Activated T-cell treated with anti-CD3 and anti-CD28 coated beads for 48 hours (primary cell): Measurements from ENCODE around the gene DNAJC10.

Experiments
- DNase-seq: peaks from one replicate; pipeline ENCODE4 v3.0.0-alpha.2; 2020; ENCODE audit warnings: low read depth

The DNAJC10 gene

DNA sequence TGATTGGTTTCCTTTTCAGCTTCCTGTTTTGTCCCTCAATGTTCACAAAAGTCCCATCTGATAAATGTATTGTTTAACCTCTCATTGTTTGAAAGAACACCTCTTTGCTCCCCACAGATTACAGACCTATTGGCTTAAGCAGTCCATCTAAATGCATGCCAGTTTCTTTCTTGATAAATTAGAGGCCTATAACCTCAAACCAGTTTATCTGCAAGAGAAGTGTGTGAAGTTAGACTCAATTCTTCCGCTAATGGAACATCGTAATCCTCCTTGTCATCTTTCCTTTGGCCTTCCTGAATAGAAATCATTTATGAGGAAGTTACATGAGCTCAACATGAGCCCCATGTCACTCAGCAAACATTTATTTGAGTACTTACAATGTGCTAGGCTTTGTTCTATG lies 76.4 kb downstream of the DNAJC10 start:
- no peak for DNase-seq

DNA sequence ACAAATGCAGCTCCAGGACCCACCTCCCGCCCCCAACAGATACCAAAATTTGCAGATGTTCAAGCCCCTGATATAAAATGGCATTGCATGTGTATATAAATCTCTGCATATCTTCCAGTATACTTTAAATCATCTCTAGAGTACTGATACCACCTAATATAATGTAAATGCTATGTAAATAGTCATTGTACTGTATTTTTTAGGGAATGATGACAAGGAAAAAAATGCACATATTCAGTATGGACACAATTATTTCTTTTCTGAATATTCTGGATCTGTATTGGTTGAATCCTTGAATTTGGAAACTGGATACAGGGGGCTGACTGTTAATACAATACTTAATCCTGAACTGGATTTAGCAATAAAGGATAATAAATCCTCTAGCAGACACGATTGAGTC lies 82.7 kb downstream of the DNAJC10 start:
- DNase-seq: no peak

GRCh38 chr2:182804128-182804527 lies 88.1 kb downstream of the DNAJC10 start:
- no peak for DNase-seq

- DNase-seq: no peak
Observed at GRCh38 chr2:182807319-182807718, 91.3 kb downstream of the DNAJC10 start.

- no peak for DNase-seq
Observed at GRCh38 chr2:182810087-182810486, 94.0 kb downstream of the DNAJC10 start.

- DNase-seq: no peak
Observed at GRCh38 chr2:182814380-182814779, 98.3 kb downstream of the DNAJC10 start.

DNA sequence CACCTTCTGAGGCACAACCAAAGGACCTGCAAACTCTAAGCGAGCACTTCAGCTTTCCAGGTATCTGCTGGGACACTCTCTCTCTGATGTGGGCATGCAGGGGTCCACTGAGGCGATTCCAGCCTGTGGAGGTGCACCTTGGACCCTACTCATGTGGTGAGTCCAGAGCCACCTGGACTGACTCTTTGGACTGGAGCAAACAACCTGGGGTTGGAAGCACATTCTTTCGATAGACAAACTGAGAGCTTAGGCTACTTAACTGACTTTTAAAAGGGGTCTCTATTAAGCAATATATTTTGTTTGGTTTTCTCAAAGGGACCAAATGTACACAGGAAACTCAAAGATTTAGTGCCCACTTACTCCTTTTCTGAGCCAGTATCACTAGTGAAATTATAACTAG lies 98.7 kb downstream of the DNAJC10 start:
- DNase-seq: no peak

GRCh38 chr2:182816866-182817265 lies 100.8 kb downstream of the DNAJC10 start:
- no peak for DNase-seq

- no peak for DNase-seq
Observed at GRCh38 chr2:182817558-182817957, 101.5 kb downstream of the DNAJC10 start.

- no peak for DNase-seq
Observed at GRCh38 chr2:182818501-182818900, 102.4 kb downstream of the DNAJC10 start.

DNA sequence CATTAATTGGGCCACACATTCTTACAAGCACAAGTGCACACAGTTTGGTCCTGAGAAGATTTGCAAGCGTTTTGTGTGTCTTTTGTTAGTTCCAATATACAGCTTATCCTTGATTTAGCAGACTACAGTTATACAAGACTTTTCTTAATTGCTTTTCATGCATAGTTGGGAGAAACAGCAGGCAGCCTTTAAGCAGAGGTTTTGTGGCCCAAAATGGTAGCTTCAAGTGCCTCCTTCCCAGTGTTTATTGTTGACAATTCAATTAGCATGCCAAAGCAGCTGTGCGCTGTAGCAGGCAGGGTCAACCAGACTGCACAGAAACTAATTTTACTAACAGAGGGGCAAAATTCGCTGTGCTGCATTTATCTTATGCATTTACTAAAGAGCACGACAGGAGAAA lies 102.9 kb downstream of the DNAJC10 start:
- DNase-seq: no peak

DNA sequence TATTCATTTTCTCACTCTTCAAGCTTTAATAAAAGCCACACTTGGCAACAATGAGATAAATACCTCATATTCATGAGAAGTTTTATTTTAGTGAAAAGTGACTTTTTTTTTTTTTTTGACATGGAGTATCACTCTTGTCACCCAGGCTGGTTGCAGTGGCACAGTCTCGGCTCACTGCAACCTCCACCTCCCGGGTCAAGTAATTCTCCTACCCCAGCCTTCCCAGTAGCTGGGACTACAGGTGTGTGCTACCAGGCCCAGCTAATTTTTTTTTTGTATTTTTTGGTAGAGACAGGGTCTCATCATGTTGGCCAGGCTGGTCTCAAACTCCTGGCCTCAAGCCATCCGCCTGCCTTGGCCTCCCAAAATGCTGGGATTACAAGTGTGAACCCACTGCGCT lies 103.4 kb downstream of the DNAJC10 start:
- no peak for DNase-seq

DNA sequence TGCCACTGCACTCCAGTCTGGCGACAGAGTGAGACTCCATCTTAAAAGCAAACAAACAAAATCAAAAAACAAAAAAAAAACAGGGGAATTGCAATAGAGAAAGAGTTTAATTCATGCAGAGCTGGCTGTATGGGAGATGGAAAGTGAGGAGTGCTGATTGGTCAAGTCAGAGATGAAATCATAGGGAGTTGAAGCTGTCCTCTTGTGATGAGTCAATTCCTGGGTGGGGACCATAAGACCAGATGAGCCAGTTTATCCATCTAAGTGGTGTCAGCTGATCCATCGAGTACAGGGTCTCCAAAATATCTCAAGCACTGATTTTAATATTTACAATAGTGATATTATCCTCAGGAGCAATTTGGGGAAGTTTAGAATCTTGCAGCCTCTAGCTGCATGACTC lies 105.1 kb downstream of the DNAJC10 start:
- DNase-seq: no peak

DNA sequence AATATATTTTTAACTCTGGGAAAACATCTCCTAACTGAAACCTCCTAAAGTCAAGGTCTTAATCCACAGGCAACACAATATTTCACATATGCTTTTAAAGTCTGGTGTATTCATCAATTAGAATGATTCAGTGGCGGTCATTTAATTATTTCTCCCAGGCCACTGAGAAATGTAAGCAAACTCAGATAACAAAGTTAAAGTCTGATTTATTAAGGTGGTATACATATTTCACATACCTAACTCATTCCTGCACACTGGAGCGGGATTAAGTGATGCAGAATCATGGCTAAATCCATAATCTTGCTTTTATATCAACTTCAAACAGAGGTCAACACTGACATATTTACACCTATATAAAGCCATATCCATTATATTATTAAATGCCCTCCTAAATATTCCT lies 106.7 kb downstream of the DNAJC10 start:
- no peak for DNase-seq

DNA sequence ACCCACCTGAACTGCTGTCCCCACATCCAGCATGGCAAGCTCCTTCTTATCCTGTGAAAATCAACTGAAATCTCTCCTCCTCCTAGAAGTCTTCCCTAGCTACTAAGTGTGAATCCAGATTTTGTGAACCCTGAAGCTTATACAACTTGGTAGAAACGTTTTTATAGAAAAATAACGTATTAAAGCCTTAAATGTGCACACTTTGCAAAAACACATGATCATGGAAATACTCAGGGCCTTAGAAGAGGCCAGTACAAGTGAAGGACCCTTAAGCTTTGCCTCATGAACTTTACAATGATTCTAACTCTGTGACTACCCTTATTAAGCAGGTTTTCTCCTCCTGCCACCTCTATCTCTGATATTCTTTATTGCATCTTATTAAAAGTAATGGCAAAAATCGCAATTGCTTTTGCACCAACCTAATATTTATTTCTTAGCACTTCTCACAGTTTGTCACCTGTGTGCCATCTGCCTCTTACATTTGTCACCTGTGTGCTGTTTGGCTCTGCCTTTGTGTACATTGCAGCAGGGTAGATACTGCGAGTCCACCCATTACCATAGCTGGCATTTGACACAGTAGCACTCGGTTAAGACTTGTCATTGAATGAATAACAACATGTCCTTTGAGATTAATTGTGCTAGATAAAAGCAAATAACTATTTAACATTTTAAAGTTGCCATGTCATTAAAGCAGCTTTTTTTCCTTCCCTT lies 108.2 kb downstream of the DNAJC10 start:
- no peak for DNase-seq

- no peak for DNase-seq
Observed at GRCh38 chr2:182824767-182825158, 108.7 kb downstream of the DNAJC10 start.

- no peak for DNase-seq
Observed at GRCh38 chr2:182826064-182826463, 110.0 kb downstream of the DNAJC10 start.

DNA sequence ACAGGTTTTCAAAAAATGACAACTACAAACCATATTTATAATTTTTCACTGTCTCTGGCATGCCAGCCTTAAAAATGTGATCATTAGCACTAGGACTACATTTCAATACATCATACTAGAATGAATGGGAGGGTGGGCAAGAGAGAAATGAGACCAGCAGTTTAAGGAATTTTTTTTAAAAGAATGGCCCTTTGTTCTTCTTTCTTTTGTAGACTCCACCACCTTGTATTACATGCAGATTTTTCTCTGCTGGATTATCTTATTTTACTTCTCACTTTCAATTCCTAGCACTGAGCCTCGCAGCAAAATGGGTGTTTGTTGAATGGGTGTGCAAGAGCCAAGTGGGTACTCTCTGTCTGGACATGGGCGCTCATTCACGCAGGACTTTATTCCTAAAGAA lies 110.4 kb downstream of the DNAJC10 start:
- DNase-seq: no peak

DNA sequence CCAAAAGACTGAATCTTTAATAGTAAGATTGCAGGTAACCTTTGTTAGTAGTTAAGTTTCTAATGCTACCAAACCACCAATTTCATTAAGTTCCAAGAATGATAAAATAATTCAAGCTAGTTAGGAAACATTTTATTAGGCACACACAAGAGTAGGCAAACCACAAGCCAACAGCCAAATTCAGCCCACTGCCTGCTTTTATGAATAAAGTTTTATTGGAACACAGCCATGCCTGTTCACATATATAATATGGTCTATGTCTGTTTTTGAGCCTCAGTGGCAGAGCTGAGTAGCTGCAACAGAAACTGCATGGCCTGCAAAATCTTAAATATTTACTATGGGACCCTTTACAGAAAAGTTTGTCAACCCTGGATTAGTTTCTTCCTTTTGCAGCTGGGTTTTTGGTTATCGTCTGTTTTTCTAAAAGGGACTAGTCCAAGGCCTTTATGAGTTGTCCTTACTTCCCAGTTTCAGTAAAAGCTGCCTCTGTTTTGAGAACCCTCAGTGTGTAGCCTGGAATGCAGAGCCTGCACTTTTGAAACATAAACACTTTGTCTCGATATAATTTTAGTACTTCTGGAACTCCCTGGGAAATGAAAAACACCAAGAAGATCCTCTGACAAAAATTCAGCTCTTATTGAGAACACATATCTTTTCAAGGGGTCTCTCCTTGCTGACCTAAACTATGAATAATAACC lies 111.3 kb downstream of the DNAJC10 start:
- DNase-seq: no peak

DNA sequence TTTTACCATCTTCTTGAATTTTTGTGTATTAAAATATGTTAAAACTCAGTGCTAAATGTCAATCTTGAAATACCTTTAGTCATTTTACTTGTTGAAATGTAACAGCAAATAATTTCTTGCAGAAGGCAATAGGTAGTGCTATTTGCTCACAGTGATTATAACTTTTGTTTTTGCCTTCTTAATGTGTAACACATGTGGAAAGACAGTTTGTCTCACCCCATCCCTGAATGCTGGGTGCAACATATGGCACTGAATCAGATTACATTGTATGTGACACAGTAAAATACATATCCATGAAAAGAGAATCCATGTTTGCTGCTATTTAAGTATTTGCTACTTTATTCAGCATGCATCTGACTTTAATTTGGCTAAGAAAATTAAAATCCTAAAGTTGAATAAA lies 115.0 kb downstream of the DNAJC10 start:
- no peak for DNase-seq

DNA sequence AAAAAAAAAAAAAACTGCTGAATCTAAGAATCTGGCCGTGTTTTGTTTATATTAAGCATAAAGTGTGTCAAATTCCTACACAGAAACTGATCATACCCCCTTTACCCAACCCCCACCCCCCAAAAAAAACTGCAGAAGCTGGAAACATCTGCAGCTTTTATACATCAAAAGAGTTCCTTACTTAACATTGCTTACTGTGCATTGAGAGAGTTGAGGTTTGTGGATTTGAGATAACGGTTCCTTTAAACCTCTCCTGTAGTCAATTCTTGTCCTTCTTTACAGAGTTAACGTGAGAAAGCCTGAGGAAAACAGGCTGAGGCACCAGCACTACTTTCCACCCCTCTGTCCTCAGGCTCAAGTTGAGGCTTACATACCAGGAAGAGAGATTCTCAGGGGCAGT lies 115.9 kb downstream of the DNAJC10 start:
- DNase-seq: no peak

- DNase-seq: no peak
Observed at GRCh38 chr2:182833084-182833854, 117.2 kb downstream of the DNAJC10 start.

DNA sequence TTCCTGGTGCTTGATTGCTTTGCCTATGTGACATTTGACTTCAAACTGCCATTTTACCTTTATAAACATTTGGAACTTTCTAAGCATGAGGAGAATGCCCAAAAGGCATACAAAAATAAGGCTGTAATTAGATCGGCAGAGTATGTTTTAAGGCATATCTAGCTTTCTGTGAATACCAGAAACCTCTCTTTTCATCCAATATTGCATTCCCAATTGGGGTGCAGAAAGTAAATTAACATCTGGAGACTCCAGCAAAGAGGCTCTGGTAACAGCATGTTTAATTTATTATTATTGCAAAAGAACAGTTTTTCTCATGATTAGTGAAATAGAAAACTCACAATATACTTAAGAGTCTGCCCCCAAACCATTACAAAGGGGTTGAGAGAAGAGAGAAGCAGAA lies 118.2 kb downstream of the DNAJC10 start:
- DNase-seq: no peak
